Measurements from ENCODE around the gene STIM1.

DNA sequence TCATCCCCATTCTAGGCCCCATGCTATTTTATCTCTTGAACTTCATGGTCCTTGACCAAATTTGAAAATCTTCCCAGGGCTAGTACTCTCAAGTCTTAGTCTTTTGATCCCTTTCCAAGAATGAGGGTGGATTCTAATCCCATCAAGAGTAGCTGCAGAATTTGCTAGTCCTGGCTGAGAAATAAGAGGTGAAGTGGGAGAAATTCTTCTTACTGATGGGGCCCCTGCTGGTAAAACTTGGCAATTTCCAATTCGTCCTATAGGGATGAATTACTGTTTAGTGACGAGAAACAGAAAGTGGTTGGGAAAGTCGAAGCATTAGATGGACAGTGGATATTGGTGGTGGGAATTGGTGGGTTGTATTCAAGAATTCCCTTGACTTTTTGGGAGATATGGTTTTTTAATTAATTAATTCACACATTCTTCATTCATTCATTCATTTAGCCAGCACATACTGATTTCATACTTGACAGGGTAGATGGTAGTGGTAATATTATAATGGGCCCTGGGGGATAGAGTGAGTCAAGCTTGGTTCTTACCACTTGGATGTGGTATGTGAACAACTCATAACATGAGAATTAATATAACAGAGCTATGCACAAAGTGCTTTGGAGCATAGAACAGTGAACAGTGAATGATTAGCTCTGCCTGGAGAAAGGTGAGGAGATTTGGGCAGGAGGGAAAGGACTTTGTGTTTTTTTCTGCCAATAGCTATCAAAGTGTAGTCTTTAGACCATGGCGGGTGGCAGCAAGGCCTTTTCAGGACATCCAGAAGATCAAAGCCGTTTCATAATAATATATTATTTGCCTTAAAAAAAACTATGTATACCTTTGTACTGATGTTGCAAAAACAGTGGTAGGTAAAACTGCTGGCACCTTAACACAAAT is 103.8 kb downstream of the STIM1 start:
- TF ChIP-seq ZNF232 (CRISPR knock-in tag; IDR thresholded peaks at IDR 0.05) (no peak), ZNF263 (CRISPR knock-in tag; IDR thresholded peaks at IDR 0.05; ENCODE audit: low read depth) (no peak), HMGA2 (CRISPR knock-in tag; IDR thresholded peaks at IDR 0.05) (no peak), ZNF121 (CRISPR knock-in tag; IDR thresholded peaks at IDR 0.05) (no peak)
- TF ChIP-seq, protein P1, sequence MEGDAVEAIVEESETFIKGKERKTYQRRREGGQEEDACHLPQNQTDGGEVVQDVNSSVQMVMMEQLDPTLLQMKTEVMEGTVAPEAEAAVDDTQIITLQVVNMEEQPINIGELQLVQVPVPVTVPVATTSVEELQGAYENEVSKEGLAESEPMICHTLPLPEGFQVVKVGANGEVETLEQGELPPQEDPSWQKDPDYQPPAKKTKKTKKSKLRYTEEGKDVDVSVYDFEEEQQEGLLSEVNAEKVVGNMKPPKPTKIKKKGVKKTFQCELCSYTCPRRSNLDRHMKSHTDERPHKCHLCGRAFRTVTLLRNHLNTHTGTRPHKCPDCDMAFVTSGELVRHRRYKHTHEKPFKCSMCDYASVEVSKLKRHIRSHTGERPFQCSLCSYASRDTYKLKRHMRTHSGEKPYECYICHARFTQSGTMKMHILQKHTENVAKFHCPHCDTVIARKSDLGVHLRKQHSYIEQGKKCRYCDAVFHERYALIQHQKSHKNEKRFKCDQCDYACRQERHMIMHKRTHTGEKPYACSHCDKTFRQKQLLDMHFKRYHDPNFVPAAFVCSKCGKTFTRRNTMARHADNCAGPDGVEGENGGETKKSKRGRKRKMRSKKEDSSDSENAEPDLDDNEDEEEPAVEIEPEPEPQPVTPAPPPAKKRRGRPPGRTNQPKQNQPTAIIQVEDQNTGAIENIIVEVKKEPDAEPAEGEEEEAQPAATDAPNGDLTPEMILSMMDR (IDR thresholded peaks at IDR 0.05), result no peak
- TF ChIP-seq, protein P2, sequence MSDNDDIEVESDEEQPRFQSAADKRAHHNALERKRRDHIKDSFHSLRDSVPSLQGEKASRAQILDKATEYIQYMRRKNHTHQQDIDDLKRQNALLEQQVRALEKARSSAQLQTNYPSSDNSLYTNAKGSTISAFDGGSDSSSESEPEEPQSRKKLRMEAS (CRISPR knock-in tag; IDR thresholded peaks at IDR 0.05), result no peak

Data from WTC11 (cell line).